ENCODE data around the gene STAG3.

GRCh38 chr7:100156331-100157068 is 21.2 kb upstream of the STAG3 start:
- TF ChIP-seq CTCF (IDR thresholded peaks at IDR 0.05) (no peak), POLR2A (IDR thresholded peaks at IDR 0.05) (no peak)

All from transverse colon (tissue), 3 donors.